GM13977 (cell line): Measurements from ENCODE around the gene GBP3.
"Not testable (repeated sequence)": the region's sequence is repeated elsewhere in the genome, so short reads cannot be mapped to it uniquely, and the experiment has no call there.

Experiments
- DNase-seq: peaks from one replicate; pipeline ENCODE4 v3.0.0; 2012; ENCODE audit warnings: low spot score
- CTCF ChIP-seq: IDR thresholded peaks from 2 replicates; pipeline ENCODE4 v1.5.1; 2012; ENCODE audit warnings: mild to moderate bottlenecking, control low read depth; ENCODE audit not compliant: insufficient read depth; ENCODE audit errors: extremely low read depth, missing control alignments
- in situ Hi-C: fragments of 300-500 bp; cut with MboI; formaldehyde crosslinking; loops from one replicate; pipeline ENCODE4 v1.12.0; 2022; ENCODE audit warnings: low sequenced_read_pairs, low pct_unique_long_range_greater_than_20kb, mixed read lengths, inconsistent platforms; ENCODE audit not compliant: unreplicated experiment

GBP3 gene

GRCh38 chr1:89047734-89048133, 25.1 kb upstream of the GBP3 start:
- DNase-seq: no peak
- no peak for TF ChIP-seq CTCF
- in situ Hi-C loops: no loop called here

- DNase-seq, in situ Hi-C loops: not testable (repeated sequence)
Measured at GRCh38 chr1:89046318-89047183, 23.9 kb upstream of the GBP3 start.

- in situ Hi-C loops: no loop called here
- TF ChIP-seq CTCF: no peak
- no peak for DNase-seq
Measured at GRCh38 chr1:89044970-89045721, 22.5 kb upstream of the GBP3 start.

GRCh38 chr1:89043940-89044339, 21.3 kb upstream of the GBP3 start:
- in situ Hi-C loops: no loop called here
- TF ChIP-seq CTCF: no peak
- no peak for DNase-seq

GRCh38 chr1:89042491-89042890, 19.8 kb upstream of the GBP3 start:
- DNase-seq: no peak
- in situ Hi-C loops: no loop called here
- no peak for TF ChIP-seq CTCF

- in situ Hi-C loops: no loop called here
- no peak for TF ChIP-seq CTCF
- DNase-seq: no peak
Measured at GRCh38 chr1:89041721-89042120, 19.1 kb upstream of the GBP3 start.

- DNase-seq: peak; percentile 51
- in situ Hi-C loops: no loop called here
- TF ChIP-seq CTCF: no peak
Measured at GRCh38 chr1:89041119-89041641, 18.5 kb upstream of the GBP3 start.
